ENCODE data around the gene C16orf95.
A peak's percentile ranks its signal among the peaks of the same experiment; 100 is the strongest.

Gene C16orf95

DNA sequence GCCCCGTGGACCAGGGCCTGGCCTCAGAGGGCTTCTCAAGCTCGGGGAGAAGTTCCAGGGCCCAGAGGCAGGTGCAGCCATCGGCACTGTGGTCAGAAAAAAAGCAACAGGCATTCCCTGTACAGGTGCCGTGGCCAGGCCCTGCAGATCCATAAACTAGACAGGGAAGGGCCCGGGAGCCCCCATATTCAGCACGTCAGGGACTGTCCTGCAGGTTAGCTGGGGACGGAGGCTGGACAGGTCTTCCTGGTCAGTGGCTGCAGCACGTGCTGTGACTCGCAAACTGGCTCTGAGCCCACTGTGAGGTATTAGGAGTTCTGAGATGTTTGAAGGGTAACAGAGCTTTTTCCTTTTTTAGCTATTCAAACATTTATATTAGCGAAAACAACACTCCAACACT is 15.0 kb upstream of the C16orf95 start:
- no peak for DNase-seq (ENCODE audit: low read depth)

DNA sequence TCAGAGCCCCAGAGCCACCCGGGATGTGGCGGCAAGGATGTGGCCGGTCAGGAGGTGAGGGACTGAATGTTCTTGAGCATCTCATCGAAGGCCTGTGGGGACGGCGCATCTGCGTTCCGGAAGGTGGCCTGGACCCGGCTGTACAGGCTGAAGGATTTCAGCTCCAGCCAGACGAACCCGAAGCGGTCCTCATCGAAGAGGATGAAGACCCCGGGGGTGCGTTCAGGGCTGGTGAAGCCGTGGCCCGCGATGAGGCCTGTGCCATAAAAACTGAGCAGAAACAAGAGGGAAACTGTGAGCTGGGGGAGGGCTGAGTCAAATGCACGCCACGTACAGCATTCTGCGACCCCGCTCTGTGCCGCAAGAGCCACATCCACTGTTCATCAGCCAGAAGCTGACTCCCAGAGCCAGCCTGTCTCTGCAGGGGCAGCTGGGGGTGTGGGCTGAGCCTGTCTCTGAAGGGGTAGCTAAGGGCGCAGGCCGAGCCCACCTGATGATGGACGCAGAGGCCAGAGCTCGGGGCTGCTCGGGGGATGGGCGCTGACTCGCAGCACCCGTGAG is 14.1 kb upstream of the C16orf95 start:
- DNase-seq (ENCODE audit: low read depth), result no peak

DNA sequence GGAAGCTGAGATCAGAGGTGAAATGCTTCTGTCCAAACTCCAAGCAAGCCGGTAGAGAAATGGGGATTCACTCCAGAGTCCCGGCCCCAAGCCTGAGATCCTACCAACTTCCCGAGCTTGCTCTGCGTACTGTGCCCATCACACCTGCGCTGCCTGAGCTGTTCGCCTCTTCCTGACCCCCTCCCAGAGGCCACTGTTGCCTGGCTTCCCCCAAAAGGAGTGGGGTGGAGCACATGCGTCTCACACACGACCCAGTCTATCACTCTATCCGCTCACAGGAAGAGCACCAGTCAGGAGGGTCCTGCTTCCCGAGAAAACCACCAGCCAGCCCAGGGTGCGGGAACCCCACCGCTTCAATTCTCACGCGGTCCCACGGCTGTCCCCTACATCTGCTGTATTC is 13.5 kb upstream of the C16orf95 start:
- DNase-seq (ENCODE audit: low read depth), result no peak

DNA sequence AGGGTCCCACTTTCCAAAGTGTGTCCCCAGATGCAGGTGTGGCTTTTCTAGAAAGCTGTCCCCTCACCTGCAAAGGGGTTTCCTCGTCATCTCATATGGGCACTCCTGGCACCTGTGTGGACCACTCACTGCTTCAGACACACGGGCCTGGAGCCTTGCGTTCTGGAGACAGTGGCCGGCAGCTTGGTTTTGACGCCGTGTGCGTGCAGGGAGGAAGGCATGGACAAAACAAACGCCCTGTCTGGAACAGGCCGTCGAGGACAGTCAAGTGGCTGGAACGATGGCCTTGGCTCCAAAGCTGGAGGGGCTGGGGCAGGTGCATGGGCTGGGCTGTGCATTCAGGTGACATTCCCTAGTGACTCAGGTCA is 13.0 kb upstream of the C16orf95 start:
- DNase-seq (ENCODE audit: low read depth), result no peak

DNA sequence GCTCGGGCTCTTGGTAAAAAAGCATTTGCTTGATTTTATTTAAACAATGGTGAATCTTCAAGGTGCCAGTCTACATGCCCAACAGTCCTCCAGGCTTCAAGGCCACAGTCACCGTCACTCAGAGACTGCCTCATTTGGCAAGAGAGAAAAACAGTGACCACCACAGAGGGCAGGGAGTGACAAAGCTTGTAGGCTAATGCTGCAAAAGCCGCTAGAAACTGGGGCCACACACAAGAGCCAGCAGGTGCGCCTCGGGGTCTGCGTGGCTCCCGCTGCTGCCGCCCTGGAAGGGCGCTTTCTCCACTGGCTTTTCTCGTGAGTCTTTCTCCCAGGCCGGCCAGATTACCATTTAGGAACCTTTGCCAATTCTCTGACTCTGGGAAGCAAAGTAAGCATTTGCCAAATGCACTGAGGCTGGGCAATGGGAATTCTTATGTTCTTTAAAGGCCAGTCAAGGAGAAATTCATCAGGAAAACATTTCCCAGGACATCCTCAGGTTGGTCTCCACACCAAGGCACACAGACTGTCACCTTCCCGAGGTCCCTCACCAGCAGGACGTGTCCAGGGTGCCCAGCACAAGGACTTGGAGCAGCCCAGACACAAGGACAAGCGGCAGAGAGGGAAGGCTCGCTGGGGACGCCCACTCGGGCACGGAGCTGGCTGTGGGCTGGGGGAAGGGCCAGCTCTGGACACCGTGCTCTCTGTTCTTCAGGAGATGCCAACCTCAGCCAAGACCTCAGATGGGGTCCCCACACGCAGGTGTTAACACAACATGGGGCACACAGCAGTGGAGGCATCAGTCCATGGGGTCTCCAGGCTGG is 12.5 kb upstream of the C16orf95 start:
- DNase-seq (ENCODE audit: low read depth), result no peak

DNA sequence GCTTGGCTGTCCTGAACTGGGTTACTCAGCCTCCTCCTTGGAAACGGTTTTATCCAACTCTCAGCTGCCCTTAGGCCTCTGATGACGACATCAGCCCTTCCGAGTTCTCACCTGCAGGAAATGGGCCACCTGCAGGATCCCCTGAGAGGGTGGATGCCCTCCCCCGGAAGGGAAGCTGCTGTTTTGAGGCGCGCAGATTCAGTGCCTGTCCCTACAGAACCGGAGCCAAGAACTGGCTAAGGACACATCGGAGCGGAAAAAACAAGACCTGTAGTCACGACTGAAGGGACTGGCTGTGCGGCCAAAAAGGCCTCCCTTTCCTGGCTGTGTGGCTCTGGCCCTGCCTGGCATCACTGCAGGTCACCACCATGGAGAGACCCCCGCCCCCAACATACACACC is 11.7 kb upstream of the C16orf95 start:
- DNase-seq (ENCODE audit: low read depth), result no peak

DNA sequence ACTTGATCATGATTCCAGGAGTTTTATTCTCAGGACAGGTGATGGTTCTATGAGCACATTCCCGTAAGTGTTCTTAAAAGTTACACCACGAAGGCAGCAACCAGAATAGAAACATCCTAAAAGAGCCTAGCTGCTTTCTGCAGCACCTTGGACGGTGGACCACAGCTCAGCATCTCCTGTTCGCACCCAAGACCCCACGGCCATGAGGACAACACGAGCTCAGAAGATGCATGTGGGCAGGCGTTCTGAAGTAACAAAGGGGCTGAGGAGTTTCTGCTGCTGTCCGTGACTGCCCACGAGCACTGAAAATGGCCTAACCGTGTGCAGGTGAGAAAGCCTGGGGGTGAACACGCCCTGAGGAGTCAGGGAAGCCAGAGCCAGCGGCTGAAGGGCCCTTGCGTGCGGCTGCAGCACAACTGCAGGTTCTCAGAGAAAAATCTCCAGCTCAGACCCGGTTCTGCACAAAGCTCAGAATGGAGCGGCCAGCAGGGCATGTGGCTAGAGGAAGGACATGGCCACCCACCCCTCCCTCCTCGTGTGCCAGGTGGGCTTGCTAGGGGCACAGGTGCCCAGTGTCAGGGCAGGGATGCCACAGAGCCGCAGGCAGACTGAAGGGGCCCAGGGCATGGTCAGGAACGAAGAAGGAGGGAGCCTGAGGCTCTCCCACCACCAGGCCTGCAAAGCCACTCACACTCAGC is 10.8 kb upstream of the C16orf95 start:
- no peak for DNase-seq (ENCODE audit: low read depth)

DNA sequence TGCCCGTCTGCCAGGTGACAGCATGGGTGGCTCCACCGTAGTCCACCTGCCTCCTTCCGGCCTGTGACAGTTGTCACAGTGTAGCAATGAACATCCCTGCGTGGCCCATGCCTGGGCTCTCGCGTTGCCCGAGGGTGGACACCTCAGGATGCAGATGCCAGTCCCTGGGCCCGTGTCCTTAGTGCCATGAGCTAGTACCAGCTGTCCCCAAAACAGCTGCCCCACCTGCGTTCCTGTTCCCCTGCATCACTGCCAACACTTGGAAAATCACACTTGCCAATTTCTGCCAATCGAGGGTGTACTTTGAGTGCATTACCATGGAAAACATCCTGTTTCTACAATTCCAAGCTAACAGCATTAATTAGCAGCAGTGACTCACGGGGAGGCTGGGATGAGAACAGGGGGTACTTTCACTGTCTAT is 9.0 kb upstream of the C16orf95 start:
- DNase-seq (ENCODE audit: low read depth), result no peak

DNA sequence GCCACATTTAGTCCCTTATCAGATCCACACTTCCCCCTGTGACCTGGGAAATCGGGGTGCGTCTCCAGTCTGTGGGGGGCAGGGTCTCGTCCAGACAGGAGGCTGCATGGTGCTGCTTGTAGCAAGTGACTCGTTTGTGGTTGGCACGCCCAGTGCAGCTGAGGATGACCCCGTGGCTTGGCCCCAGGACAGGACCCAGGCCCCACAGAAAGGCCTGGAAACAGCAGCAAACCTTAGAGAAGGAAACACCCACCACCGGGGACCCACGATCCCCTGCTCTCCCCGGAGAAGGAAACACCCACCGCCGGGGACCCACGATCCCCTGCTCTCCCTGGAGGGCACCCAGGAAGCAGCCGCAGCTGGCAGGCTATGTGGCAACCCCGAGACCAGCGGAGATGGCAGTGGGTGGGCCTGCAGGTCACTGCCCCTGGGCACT is 8.2 kb upstream of the C16orf95 start:
- DNase-seq (ENCODE audit: low read depth), result no peak

DNA sequence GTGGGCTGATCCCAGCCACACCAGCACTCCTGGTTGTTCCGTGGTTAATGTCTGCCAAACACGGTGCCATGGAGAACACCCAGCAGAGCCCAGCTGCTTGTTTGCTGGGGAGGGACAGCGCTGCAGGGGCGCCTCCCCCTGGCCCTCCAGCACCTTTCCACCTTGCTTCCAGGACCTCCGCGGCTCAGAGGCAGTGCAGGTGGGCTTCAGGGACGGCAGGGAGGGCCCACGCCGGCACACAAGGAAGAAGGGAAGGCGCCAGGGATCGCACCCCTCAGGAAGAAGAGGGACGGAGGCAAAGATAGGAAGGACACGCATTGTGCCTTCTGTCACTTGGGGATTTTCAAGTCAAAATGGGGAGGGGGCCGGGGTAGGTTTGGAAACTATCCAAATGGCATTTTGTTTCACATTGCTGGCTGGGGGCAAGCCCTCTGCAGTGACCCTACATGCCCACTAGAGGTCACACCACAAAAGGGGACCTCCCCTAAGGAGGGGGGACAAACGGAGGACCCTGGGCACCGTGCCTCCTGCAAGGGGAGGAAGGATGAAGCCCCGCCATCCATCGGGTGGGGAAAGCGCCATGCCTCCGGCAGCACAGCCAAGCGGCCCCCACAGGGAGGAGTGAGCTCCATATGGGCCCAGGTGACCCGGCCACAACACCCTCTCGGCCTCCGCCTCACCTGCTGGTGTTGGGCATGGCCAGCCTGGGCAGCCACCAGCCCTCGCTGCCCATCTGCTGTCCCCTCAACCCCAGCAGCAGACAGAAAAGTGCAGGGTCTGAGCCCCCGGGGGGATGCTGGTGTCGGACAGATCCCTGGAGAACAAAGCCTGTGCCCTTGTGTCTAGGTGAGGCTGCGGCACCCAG is 7.5 kb upstream of the C16orf95 start:
- peak; percentile 5 for DNase-seq (ENCODE audit: low read depth)

DNA sequence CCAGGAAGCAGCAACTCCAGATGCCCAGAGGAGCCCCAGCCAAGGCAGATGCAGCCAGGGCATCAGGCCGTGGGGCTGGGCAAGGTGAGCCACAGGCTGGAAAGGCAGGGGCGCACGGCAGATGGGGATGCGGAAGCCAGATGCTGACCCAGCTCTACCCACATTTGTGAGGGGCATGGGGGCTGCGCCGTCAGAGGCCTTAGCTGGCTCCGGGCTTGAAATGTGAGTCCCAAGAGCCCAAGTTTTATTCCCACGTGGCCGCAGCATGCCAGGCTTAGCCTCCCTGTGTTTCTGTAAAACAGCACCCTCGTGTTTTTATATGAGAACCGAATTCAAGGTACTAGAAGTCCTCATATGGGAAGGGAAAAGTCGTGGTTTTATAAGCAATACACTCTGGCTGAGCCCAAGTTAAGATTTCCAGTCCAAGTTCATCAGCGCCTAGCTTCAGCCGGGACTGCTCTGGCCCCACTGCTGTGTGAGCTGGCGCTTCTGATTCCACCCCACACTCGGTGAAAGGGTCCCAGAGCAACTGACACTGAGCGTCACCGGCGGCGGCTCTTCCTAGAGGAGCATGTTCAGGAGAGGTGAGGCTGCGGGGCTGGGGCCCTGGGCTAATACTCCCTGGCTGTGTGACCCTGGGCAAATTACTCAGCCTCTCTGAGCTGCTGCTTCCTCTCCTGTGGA is 6.7 kb upstream of the C16orf95 start:
- no peak for DNase-seq (ENCODE audit: low read depth)

DNA sequence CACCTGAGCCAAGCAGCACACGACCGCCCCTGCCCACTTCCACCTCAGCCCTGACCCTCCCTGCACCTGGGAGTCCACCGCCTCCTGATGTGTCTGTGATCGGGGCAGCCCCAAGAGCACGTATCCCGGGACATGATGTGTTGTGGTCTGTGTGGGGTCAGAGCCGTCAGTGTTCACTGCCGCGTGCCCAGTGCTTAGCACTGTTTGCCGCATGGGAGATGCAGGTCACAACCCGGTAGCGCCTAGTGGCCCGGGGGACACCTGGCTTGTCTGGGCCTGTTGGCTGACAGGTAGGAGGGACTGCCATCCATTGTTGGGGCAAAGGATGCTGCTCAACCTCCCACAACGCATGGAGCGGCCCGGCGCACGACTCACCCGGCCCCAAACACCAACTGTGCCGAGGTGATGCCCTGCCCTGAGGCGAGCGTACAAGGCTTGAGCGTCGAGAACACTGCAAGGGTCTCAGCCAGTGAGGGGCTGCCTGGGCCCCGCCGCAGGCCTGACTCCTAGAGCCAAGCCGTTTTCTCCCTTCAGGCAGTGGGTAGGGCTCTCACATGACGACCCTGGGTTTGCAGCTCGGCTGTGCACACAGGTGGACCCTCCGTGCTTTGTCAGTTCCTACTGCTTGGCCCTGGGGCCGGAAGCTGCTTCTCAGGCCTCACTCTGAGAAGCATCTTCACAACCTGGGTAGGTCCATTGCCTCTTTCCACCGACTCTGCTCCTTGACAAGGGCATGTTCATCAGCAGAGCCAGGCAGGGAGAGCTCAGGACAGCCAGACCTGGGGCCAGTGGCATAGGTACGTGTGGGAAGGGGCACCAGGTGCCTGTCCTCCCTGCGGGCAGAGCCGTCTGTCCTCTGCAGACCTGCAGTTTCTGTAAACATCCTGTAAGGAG is 5.9 kb upstream of the C16orf95 start:
- no peak for DNase-seq (ENCODE audit: low read depth)

DNA sequence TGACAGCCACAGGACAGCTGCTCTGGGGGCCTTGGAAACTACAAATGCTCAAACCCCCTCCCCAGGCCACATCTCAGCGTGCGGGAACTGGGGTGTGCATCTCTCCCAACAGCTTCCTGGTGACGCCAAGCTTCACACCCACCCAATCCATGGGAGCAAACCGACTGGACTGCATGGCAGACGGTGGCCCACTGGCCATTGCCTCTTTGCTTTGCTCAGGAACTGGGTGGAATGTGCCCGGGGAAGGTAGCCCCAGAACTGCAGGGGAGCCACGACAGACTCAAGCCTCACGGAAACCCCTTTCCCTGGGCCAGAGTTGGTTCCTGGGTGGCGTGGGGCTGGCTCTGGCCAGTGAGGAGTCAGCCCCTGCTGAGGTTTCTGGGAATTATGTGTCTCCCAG is 5.2 kb upstream of the C16orf95 start:
- no peak for DNase-seq (ENCODE audit: low read depth)

DNA sequence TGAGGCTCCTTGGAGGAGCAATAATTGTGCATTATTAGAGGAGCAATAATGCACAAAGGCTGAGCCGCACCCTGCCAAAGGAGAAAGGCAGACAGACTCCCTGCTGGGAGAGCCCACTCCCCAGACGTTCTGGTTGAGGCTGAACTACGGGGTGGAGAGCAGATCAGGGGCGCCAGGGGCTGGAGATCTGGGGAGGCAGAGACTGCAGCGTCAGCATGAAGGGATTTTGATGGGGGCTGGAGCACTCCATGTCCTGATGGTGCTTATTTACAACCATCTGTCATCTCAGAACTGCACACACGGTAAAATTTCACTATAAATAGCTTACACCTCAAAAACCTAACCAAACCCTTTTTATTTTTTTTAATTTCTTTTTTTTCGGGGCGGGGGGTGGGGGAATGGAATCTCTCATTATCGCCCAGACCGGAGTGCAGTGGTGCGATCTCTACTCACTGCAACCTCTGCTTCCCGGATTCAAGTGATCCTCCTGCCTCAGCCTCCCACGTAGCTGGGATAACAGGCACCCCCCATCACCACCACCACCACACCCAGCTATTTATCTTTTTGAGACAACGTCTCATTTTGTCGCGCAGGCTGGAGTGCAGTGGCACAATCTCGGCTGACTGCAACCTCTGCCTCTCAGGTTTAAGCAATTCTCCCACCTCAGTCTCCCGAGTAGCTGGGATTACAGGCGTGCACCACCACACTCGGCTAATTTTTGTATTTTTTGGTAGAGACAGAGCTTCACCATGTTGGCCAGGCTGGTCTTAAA is 4.3 kb upstream of the C16orf95 start:
- no peak for DNase-seq (ENCODE audit: low read depth)

DNA sequence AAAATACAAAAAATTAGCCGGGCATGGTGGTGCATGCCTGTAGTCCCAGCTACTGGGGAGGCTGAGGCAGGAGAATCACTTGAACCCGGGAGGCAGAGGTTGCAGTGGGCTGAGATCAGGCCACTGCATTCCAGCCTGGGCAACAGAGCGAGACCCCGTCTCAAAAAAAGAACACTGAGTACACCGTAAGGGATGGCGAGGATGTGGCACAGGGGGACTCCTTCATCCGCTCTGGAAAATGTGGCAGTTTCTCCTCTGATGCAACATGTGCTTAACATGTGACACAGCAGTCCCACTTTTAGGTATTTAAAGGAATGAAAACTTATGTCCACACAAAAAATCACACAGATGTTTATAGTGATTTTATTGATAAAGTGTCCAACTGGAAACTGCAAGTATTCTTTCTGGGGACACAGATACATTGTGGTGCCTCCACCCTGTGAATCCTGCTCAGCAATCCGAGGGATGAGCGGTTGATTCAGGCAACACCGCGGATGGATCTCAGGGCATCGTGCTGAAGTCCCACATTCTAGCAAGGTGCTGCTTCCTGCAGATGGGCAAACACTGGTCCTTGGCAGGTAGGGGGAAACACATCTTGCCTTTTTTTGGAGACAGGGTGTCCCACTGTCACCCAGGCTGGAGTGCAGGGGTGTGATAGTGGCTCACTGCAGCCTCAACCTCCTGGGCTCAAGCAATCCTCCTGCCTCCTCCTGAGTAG is 3.5 kb upstream of the C16orf95 start:
- DNase-seq (ENCODE audit: low read depth), result no peak

DNA sequence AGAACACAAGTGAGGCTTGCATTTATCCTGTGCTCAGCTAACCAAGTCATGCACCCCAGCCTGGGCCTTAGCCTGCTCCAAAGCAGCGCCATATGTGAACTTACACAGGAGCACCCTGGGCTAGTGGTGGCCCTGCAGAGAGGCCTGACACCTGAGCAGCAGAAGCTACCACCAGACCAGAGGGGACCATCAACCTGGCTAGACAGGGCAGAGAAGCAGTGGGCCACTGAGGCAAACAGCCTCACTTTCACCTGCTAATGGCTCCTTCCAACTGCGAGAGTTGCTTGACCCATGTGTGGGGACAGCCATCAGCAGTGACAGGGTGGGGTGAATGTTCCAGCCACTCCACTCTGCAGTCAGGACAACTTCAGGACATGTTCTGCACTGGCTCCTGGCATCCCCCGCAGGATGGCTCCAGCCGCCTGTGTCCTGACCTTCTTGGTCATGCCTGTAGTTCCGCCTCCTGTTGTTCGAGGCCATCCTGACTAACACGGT is 2.9 kb upstream of the C16orf95 start:
- no peak for DNase-seq (ENCODE audit: low read depth)

DNA sequence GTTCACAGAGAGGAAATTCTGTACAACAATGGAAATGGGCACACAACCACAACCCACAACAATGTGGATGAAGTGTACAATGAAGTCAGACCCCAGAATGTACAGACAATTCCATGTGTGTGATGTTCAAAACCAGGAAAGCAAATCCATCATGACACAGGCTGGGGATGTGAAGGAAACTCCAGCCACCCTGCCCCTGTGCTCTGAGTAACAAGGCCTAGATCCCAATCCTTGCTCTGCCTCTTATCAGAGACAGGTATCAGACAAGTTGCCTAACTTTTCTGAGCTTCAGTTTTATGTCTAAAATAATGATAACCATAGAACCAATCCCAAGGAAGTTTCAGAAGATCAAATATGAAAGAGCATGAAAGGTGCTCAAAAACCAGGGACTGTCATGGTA is 1.8 kb upstream of the C16orf95 start:
- no peak for DNase-seq (ENCODE audit: low read depth)

DNA sequence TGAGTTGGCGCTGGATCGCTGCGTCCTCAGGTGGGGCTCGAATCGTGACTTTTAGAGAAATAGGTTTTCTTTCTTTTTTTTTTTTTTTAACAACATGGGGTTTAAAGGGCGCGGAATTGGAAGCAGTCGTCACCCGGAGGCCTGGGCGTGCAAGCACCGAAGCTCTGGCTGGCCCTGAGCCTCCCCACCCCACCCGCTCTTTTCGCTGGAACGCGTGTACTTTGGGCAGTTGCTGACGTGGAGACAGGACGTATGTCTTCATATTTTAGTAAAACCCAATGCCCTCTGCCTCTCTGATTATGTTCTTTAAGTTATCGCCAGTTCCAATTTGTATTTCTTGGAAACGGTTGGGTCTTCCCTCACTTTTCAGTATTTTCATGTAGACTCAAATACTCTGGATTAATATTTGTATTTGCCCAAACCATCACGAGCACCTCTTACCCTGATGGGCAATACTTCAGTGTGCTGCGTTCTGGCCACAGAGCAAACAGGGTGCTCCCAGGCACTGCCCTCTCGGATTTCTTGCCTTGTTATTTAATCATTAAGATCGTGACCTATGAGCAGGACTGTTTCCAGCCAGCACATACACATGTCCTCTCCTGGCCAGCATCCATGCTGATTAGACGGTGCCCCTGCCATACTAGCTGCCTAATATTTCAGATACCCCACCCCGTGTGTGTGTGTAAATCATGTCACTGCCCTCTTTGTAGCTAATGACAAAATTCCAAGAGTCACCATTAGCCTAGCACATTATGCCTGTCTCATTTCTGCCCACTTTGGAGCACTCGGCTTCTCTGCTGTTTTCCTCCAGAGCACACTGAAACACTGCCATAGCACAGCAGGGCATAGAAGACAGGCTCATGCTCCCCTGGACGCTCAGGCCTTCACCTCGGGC is 805 bp upstream of the C16orf95 start:
- no peak for DNase-seq (ENCODE audit: low read depth)
